ENCODE data around the gene FABP2. TPM values are rescaled to one million over a fixed set of nuclear protein-coding genes. Genes with fewer than 3 reads are reported as not detected.

FABP2 gene
- total and polyA plus RNA-seq, 2 of the 8 experiments (the other 6 are each of a cell fraction or from before 2014, with no cell fraction given) = not detected

GRCh38 chr4:119304431-119304830, 17.5 kb downstream of the FABP2 start:
- no peak overlapping the region for H2AFZ ChIP-seq (ENCODE audit: low read length)
- H2AK5ac ChIP-seq (ENCODE audit: low read depth, low read length) = no peak overlapping the region
- H3K14ac ChIP-seq (ENCODE audit: insufficient read length) = no peak overlapping the region
- H3K23ac ChIP-seq (ENCODE audit: insufficient read length) = no peak overlapping the region
- H2BK20ac ChIP-seq (ENCODE audit: low read length) = no peak overlapping the region
- no peak overlapping the region for H3K4me2 ChIP-seq (ENCODE audit: insufficient read depth in 1 of 2, low read depth in 2 of 2, low read length in 2 of 2)
- ChIA-PET POLR2A (ENCODE audit: partially characterized antibody) (no interaction called here), CTCF (ENCODE audit: partially characterized antibody) (no interaction called here)
- H2BK5ac ChIP-seq (ENCODE audit: low read depth, low read length) = no peak overlapping the region
- no peaks in the 10 kb centered on the region for H3K9me3 ChIP-seq (ENCODE audit: insufficient read depth in 2 of 2, low read depth in 1 of 2, low read length in 1 of 2)
- no peak overlapping the region for H2BK15ac ChIP-seq (ENCODE audit: low read length)
- peaks cover 9% of the 10 kb centered on the region for H3K23me2 ChIP-seq (ENCODE audit: low read depth, low read length)
- FAIRE-seq (no peak), DNase-seq (ENCODE audit: low read depth in 1 of 2, low spot score in 2 of 2) (no peak)
- no peaks in the 10 kb centered on the region for H3K36me3 ChIP-seq (ENCODE audit: control insufficient read depth in 2 of 4, insufficient read depth in 4 of 4, low read length in 3 of 4)
- 0 out of 2 replicates have a peak, but pooled peaks cover 2% of the 10 kb centered on the region for H3K79me1 ChIP-seq (ENCODE audit: low read depth, low read length)
- no peak overlapping the region for H4K8ac ChIP-seq (ENCODE audit: extremely low read depth, insufficient read depth, low read length)
- H3K18ac ChIP-seq (ENCODE audit: extremely low read depth, low read length) = no peak overlapping the region
- H3K27me3 ChIP-seq (replicated peaks in 1 of 4; ENCODE audit: control insufficient read depth in 3 of 4, extremely low read depth in 1 of 4, insufficient read depth in 3 of 4, low read length in 3 of 4) = no peaks in the 10 kb centered on the region
- H3K27ac ChIP-seq (ENCODE audit: low read depth, low read length) = no peak overlapping the region
- no peak overlapping the region for H4K91ac ChIP-seq (replicated peaks; ENCODE audit: insufficient read length, low read length)
- no peaks in the 10 kb centered on the region; a peak in 3 of 7 replicates for H3K4me1 ChIP-seq (replicated peaks in 1 of 4; ENCODE audit: control insufficient read depth in 3 of 4, insufficient read depth in 4 of 4, low read length in 3 of 4)
- no peak overlapping the region for H3K4me3 ChIP-seq (ENCODE audit: extremely low read depth in 1 of 4, insufficient read depth in 2 of 4, low read depth in 3 of 4, low read length in 4 of 4)
- H3K9ac ChIP-seq (replicated peaks in 1 of 4; ENCODE audit: extremely low read depth in 1 of 4, low read depth in 3 of 4, low read length in 3 of 4) = no peak overlapping the region
- no peak overlapping the region for H3K4ac ChIP-seq (replicated peaks; ENCODE audit: insufficient read length, low read depth, low read length)
- peaks cover 0 to 7% of the 10 kb centered on the region in 2 experiments; a peak in 2 of 4 replicates for H3K79me2 ChIP-seq (ENCODE audit: control insufficient read depth in 1 of 2, insufficient read depth in 2 of 2, low read length in 2 of 2)
- H4K20me1 ChIP-seq (replicated peaks in 1 of 2; ENCODE audit: control insufficient read depth in 1 of 2, insufficient read depth in 2 of 2, low read length in 2 of 2) = no peaks in the 10 kb centered on the region
- no peak overlapping the region for H4K5ac ChIP-seq (ENCODE audit: insufficient read length, low read depth, low read length)
- no peak overlapping the region for H3K56ac ChIP-seq (replicated peaks; ENCODE audit: insufficient read length, low read depth, low read length)
- no peak overlapping the region for H2BK120ac ChIP-seq (replicated peaks; ENCODE audit: low read depth, low read length)
- no peak overlapping the region for H2BK12ac ChIP-seq (ENCODE audit: low read depth, low read length)
- TF ChIP-seq RAD21 (IDR thresholded peaks at IDR 0.05 in 1 of 2, conservative IDR thresholded peaks at IDR 0.05 in 1 of 2; ENCODE audit: low read depth in 2 of 2, low read length in 2 of 2) (no peak), RNF2 (IDR thresholded peaks at IDR 0.05; ENCODE audit: borderline replicate concordance, low read depth, low read length, missing control alignments, poor library complexity, severe bottlenecking) (no peak), TEAD4 (IDR thresholded peaks at IDR 0.05; ENCODE audit: low read depth, low read length) (no peak), ATF3 (IDR thresholded peaks at IDR 0.05; ENCODE audit: insufficient read depth, low read depth, low read length) (no peak), RFX5 (IDR thresholded peaks at IDR 0.05; ENCODE audit: borderline replicate concordance, low read depth, low read length) (no peak), CBX5 (IDR thresholded peaks at IDR 0.05; ENCODE audit: low read depth, low read length) (no peak), KDM1A (IDR thresholded peaks at IDR 0.05; ENCODE audit: borderline replicate concordance, low read length) (no peak), KDM5A (IDR thresholded peaks at IDR 0.05; ENCODE audit: low read length) (no peak), CHD1 (IDR thresholded peaks at IDR 0.05; ENCODE audit: low read depth, low read length) (no peak), ASH2L (IDR thresholded peaks at IDR 0.05; ENCODE audit: low read length) (no peak), CHD2 (IDR thresholded peaks at IDR 0.05; ENCODE audit: low read length) (no peak), POU5F1 (IDR thresholded peaks at IDR 0.05; ENCODE audit: low read depth, low read length) (no peak)

Measured in H1 (cell line).